Pons (tissue), 1 donor: Measurements from ENCODE around the gene CDH12.

ENCODE experiments used
- DNase-seq: peaks from one replicate; pipeline ENCODE4 v3.0.0-alpha.2; 2016; ENCODE audit warnings: low spot score

Gene CDH12

GRCh38 chr5:21820527-21820926 lies 1032.6 kb downstream of the CDH12 start:
- DNase-seq: no peak

DNA sequence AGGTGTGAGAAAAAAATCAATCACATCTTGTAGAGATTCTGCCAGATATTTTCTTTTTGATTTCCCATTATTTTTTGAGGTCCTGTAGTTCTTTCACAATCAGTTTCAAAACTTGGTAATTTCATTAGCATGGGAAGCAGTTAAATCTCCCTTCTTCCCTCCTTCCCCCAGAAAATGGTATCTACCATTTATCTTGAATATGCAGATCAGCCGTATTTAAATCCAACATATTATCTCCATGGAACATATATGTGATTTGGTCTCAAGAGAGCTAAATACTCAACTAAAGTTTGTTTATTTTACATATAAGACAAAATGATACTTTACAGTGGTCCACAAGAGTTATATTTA lies 1034.8 kb downstream of the CDH12 start:
- no peak for DNase-seq

DNA sequence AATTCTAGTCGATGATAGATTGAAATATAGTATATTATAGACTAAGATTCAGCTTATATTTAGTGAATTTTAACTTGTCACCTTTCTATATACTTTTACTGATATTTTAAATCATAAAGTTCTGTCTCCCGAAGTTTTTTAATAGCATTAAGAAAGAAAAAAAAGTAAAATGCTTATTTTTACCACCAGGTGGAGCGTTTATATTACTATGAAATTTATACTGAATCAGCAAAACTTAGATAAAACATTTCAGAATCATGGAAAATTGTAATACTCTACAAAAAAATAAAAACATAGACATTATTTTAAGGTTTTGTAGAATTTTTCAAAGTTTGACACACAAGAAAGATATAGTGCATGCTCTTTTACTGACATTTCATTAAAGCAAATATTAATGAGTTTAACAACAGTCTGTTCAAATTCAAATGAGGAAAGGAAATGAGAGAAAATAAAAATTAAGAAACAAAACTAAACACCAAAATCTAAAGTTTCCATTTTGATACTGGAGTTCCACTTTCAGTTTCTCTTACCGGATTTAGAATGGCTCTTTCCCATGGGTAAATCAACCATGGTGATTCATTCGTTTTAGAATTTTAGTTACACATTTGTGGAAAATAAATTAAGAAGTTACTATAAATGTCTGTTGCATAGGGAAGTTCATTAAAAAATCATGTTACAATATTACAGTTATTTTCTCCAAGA lies 1035.3 kb downstream of the CDH12 start:
- DNase-seq: peak; percentile 12

- peak; percentile 29 for DNase-seq
Observed at GRCh38 chr5:21810737-21811316, 1042.3 kb downstream of the CDH12 start.

GRCh38 chr5:21809611-21810010 lies 1043.5 kb downstream of the CDH12 start:
- DNase-seq: no peak

GRCh38 chr5:21807953-21808352 lies 1045.2 kb downstream of the CDH12 start:
- no peak for DNase-seq

GRCh38 chr5:21806943-21807342 lies 1046.2 kb downstream of the CDH12 start:
- DNase-seq: no peak

GRCh38 chr5:21806271-21806670 lies 1046.9 kb downstream of the CDH12 start:
- no peak for DNase-seq

DNA sequence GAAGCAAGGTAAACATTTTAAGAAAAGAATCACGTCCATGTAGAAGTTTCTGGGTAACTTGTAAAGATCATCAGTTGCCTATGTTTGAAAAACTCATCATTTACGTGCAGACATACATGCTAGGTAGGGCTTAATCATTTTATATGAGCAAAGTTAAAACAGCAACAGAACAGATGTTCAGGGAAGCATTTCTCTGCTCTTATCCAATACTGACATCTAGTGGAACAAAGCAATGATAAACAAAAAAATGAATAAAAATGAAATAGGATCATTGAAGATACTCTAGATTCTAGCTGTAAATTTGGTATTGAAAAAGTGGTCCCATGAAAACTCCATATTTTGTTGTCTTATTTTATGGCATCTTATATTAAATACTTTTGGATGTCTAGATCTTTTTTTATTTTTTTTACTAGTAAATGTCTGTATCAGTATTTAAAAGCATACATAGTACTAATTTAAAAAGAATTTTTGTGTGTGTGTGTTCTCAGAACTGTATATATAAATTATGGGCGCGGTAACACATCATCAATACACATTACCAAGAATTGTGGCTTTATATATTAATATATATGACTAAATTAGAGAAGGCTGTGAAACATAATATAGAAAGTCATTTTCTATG lies 1050.2 kb downstream of the CDH12 start:
- peak; percentile 46 for DNase-seq

- no peak for DNase-seq
Observed at GRCh38 chr5:21802100-21802499, 1051.0 kb downstream of the CDH12 start.

GRCh38 chr5:21792748-21793147 lies 1060.4 kb downstream of the CDH12 start:
- no peak for DNase-seq

GRCh38 chr5:21791304-21791703 lies 1061.8 kb downstream of the CDH12 start:
- DNase-seq: no peak

DNA sequence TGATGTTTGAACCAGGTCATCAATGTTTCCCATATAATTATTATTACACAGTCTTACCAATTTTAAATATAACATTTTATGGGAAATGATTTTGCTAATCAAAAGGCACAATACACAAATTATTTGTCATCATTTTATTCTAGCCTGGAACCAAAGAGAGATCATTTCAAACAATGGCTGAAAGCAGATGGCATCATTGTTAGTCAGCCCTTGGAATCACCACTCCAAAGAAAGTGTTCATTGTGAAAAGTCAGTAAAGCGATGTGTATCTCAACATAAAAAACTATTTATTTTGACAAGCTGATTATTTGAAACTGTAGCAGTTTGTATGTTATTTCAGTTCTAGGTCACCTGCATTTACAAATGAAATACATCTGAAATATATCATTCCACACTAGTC lies 1068.7 kb downstream of the CDH12 start:
- DNase-seq: no peak

DNA sequence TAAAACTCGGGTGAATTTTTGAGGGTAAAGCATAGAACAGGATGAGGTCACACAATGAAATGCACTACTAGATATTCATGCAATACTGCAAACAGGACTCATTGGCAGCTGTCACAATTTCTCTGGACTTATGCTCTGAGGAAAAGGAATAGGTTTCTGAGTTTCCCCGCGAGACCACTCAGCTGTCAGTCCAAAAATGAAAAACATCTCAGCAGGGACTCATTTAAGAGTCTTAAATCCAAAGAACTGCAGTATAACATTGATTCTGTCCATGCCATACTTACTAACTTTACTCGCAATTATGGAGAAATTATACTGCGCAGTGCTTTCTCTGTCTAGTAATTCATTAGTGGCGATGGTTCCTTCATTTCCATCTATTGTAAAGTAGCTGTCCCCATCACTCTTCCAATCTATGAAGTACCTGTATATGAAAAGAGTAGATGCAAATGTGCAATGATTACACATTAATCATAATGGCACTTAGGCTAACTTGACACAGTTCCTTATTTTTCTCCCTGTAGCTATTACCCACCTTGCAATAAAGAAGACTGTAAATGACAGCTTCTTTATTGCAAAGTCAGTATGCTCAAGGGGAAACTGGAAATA lies 1070.0 kb downstream of the CDH12 start:
- no peak for DNase-seq

- peak; percentile 26 for DNase-seq
Observed at GRCh38 chr5:21776466-21776865, 1076.7 kb downstream of the CDH12 start.

GRCh38 chr5:21774801-21775200 lies 1078.3 kb downstream of the CDH12 start:
- DNase-seq: peak; percentile 36

- DNase-seq: no peak
Observed at GRCh38 chr5:21774281-21774680, 1078.9 kb downstream of the CDH12 start.

DNA sequence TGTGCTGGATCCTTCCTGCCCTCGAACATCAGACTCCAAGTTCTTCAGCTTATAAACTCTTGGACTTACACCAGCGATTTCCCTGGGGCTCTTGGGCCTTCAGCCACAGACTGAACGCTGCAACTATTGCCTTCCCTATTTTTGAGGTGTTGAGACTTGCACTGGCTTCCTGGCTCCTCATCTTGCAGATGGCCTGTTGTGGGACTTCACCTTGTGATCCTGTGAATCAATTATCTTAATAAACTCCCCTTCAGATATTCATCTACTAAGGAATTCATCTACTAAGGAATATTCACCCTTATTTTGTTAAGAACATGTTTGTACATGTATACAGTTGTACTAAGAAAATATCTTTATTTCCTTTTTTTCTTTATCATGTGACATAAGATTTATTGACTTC lies 1079.7 kb downstream of the CDH12 start:
- DNase-seq: no peak

DNA sequence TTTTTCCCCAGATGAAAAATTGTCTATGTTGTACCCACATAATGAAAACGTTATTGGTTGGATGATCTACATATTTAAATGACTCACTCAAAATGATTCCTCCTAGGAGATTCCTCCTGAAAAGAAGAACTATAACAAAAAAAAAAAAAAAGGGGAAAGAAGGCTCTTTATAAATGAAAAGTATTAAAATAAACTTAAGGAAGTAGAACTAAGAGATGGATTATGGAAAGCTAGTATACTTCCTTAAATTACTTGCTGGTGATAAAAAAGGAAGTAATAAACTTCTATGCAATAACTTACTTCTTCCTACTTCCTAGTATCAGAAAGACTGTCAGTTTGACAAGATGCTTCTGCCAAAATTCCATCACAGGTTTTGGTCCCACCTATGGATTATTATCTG lies 1087.7 kb downstream of the CDH12 start:
- no peak for DNase-seq

DNA sequence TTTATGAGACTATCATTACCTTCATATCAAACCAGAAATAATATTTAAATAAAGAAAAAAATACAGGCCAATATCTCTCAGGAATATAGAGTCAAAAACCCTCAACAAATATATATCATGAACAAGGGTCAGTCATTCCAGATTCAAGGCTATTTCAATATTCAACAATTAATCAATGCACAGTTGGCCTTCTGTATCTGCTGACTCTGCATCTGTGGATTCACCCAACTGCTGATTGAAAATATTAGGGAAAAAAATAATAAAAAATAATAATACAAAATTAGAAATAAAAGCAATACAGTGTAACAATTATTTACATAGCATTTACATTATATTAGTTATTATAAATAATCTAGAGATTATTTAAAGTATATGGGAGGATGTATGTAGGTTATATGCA lies 1114.0 kb downstream of the CDH12 start:
- no peak for DNase-seq

DNA sequence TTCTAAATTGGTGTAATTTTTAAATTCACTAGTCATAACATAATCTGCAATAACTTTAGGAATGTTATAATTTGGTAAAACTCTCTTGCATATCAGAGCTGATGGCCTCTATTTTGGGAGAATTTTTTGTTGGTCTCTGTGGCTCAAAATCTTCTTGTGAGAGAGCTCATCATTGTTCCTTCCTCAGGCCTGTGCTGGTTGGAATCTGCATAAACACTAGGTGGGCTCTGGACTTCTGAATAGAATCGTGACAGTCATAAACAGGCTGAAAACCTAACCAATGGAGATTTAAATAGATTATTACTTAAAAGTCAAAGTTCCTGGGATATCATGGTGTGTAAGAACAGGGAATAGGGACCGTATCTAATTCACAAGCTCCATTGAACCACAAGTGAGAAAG lies 1129.6 kb downstream of the CDH12 start:
- no peak for DNase-seq

GRCh38 chr5:21711866-21712758 lies 1141.0 kb downstream of the CDH12 start:
- peak; percentile 22 for DNase-seq
